Gastrocnemius medialis (tissue), 4 donors: ENCODE data around the gene IBTK. TPM values are rescaled to one million over a fixed set of nuclear protein-coding genes. Genes with fewer than 3 reads are reported as not detected.
"Not testable (repeated sequence)": the region's sequence is repeated elsewhere in the genome, so short reads cannot be mapped to it uniquely, and the experiment has no call there.

Source experiments
- ATAC-seq, 2 donors: fragments of 150-250 bp; one replicate each; pipeline ENCODE4 v1.9.1; 2016
- DNase-seq, 2 donors: peaks; one replicate each; pipeline ENCODE4 v3.0.0-alpha.2; 2019
- H3K27ac ChIP-seq, 4 donors: fragments of 200-600 bp; sonication (generic); 1 replicate in 1 of 4; 2 replicates in 3 of 4; pipeline ENCODE4 v1.5.1; 2016 to 2018; ENCODE audit warnings: mild to moderate bottlenecking in 2 of 4, moderate library complexity in 1 of 4
- H3K27me3 ChIP-seq, 3 donors: fragments of 200-600 bp; sonication (generic) in 2 of 3; 1 replicate in 1 of 3; 2 replicates in 2 of 3; pipeline versions ENCODE4 v1.5.1 to v1.6.0; 2016 to 2019; ENCODE audit warnings: mild to moderate bottlenecking in 1 of 3, moderate library complexity in 1 of 3
- H3K36me3 ChIP-seq, 2 donors: fragments of 200-600 bp; sonication (generic) in 1 of 2; one replicate each; pipeline ENCODE4 v1.5.1; 2017 to 2018
- H3K4me1 ChIP-seq, 2 donors: fragments of 200-600 bp; sonication (generic) in 1 of 2; one replicate each; pipeline ENCODE4 v1.5.1; 2016 to 2017; ENCODE audit warnings: mild to moderate bottlenecking in 2 of 2
- H3K4me3 ChIP-seq, 4 donors: fragments of 200-600 bp; sonication (generic) in 3 of 4; 1 replicate in 1 of 4; 2 replicates in 3 of 4; pipeline ENCODE4 v1.5.1; 2016 to 2019; ENCODE audit warnings: mild to moderate bottlenecking in 2 of 4
- H3K9me3 ChIP-seq, 3 donors: fragments of 200-600 bp; sonication (generic) in 2 of 3; 1 replicate in 1 of 3; 2 replicates in 2 of 3; pipeline ENCODE4 v1.5.1; 2016 to 2019
- CTCF ChIP-seq, 5 experiments: fragments of 450-650 bp in 3 of 5; fragments of 200-600 bp in 2 of 5; sonication (generic) in 2 of 5; IDR thresholded peaks in 4 of 5; conservative IDR thresholded peaks in 1 of 5; 1 replicate in 4 of 5; 2 replicates in 1 of 5; pipeline ENCODE4 v1.5.1; 2016 to 2019; ENCODE audit warnings: antibody characterized with exemption in 5 of 5, mild to moderate bottlenecking in 3 of 5, moderate library complexity in 3 of 5
- POLR2A ChIP-seq, 2 donors: fragments of 450-650 bp; IDR thresholded peaks; one replicate each; pipeline ENCODE4 v1.6.1; 2017; ENCODE audit warnings: antibody characterized with exemption in 2 of 2, mild to moderate bottlenecking in 2 of 2, moderate library complexity in 2 of 2
- in situ Hi-C, 4 donors: fragments of 200-750 bp; cut with MboI; loops; one replicate each; pipeline versions ENCODE4 v1.15.0 to v1.8.0; 2017; ENCODE audit warnings: low sequenced_read_pairs in 4 of 4
- intact Hi-C: fragments of 100-400 bp; cut with DNase I; formaldehyde crosslinking; loops from one replicate; pipeline ENCODE4 v1.15.1; 2023; ENCODE audit warnings: low total_unique reads
- total RNA-seq, 4 donors: library from RNA; depleted of rRNA; stranded (reverse); fragments of >200 nt; gene quantifications; one replicate each; pipeline versions ENCODE4 v1.1.0 to v1.2.3, GENCODE V29; 2016

IBTK gene
- total RNA-seq, 4 donors from 2014 or later, result 26.2 to 31.7 (median 29.5) TPM

GRCh38 chr6:82142524-82142923 is 105.0 kb downstream of the IBTK start:
- DNase-seq, result no peak
- intact Hi-C loops (no loop called here), in situ Hi-C loops (no loop called here)
- no peak overlapping the region for H3K27ac ChIP-seq
- ATAC-seq, result no peak
- H3K4me1 ChIP-seq, result peaks cover 5 to 21% of the 10 kb centered on the region in 2 donors
- no peaks in the 10 kb centered on the region for H3K27me3 ChIP-seq
- no peaks in the 10 kb centered on the region for H3K36me3 ChIP-seq
- TF ChIP-seq CTCF (IDR thresholded peaks at IDR 0.05 in 4 of 5, conservative IDR thresholded peaks at IDR 0.05 in 1 of 5) (no peak), POLR2A (IDR thresholded peaks at IDR 0.05) (no peak)
- H3K9me3 ChIP-seq, result no peaks in the 10 kb centered on the region
- no peak overlapping the region for H3K4me3 ChIP-seq

- no peak for ATAC-seq
- intact Hi-C loops, result no loop called here
- H3K36me3 ChIP-seq, result no peaks in the 10 kb centered on the region
- H3K27me3 ChIP-seq, result no peaks in the 10 kb centered on the region
- no peak for DNase-seq
- in situ Hi-C loops, result no loop called here
- no peak overlapping the region for H3K4me3 ChIP-seq
- no peak for TF ChIP-seq CTCF (IDR thresholded peaks at IDR 0.05 in 4 of 5, conservative IDR thresholded peaks at IDR 0.05 in 1 of 5)
- no peak for TF ChIP-seq POLR2A (IDR thresholded peaks at IDR 0.05)
- no peaks in the 10 kb centered on the region for H3K9me3 ChIP-seq
- no peaks in the 10 kb centered on the region for H3K4me1 ChIP-seq
- H3K27ac ChIP-seq, result no peak overlapping the region
Observed at GRCh38 chr6:82138075-82138791, 109.3 kb downstream of the IBTK start.

- no peak overlapping the region for H3K27ac ChIP-seq
- in situ Hi-C loops, result no loop called here
- H3K4me1 ChIP-seq, result no peaks in the 10 kb centered on the region
- no peaks in the 10 kb centered on the region for H3K27me3 ChIP-seq
- intact Hi-C loops, result no loop called here
- H3K4me3 ChIP-seq, result no peak overlapping the region
- no peaks in the 10 kb centered on the region for H3K36me3 ChIP-seq
- TF ChIP-seq CTCF (IDR thresholded peaks at IDR 0.05 in 4 of 5, conservative IDR thresholded peaks at IDR 0.05 in 1 of 5) (no peak), POLR2A (IDR thresholded peaks at IDR 0.05) (no peak)
- ATAC-seq (no peak), DNase-seq (no peak)
- H3K9me3 ChIP-seq, result no peaks in the 10 kb centered on the region
Observed at GRCh38 chr6:82131441-82131840, 116.1 kb downstream of the IBTK start.

- H3K9me3 ChIP-seq, result no peaks in the 10 kb centered on the region
Observed at GRCh38 chr6:82129797-82130196, 117.7 kb downstream of the IBTK start.

GRCh38 chr6:82128973-82129372 is 118.6 kb downstream of the IBTK start:
- DNase-seq, H3K27me3 ChIP-seq, in situ Hi-C loops, H3K4me1 ChIP-seq, H3K36me3 ChIP-seq, H3K4me3 ChIP-seq, intact Hi-C loops, H3K9me3 ChIP-seq, H3K27ac ChIP-seq, ATAC-seq: not testable (repeated sequence)

More at GRCh38 chr6:82129797-82130196, 117.7 kb downstream of the IBTK start:
- no peak for TF ChIP-seq CTCF (IDR thresholded peaks at IDR 0.05 in 4 of 5, conservative IDR thresholded peaks at IDR 0.05 in 1 of 5)
- Histone ChIP-seq H3K36me3 (no peaks in the 10 kb centered on the region), H3K27me3 (no peaks in the 10 kb centered on the region), H3K27ac (no peak overlapping the region), H3K4me1 (no peaks in the 10 kb centered on the region), H3K4me3 (no peak overlapping the region)
- no peak for ATAC-seq
- intact Hi-C loops, result no loop called here
- in situ Hi-C loops, result no loop called here
- DNase-seq, result no peak
